Epithelial cell of esophagus (primary cell): Measurements from ENCODE around the gene ZGRF1.
A peak's percentile ranks its signal among the peaks of the same experiment; 100 is the strongest.

Experiments
- DNase-seq: peaks from one replicate; pipeline ENCODE4 v3.0.0; 2010; ENCODE audit warnings: low read depth
- H3K4me3 ChIP-seq: 2 replicates; pipeline ENCODE4 v1.5.1; 2011; ENCODE audit warnings: mild to moderate bottlenecking, low read length, control low read depth
- TF ChIP-seq, protein P1 (sequence below): IDR thresholded peaks from 2 replicates; pipeline ENCODE4 v1.5.1; 2011; ENCODE audit warnings: low read depth, mild to moderate bottlenecking, low read length, control low read depth, inconsistent platforms; ENCODE audit not compliant: insufficient read depth; ENCODE audit errors: missing control alignments

Gene ZGRF1, protein sequence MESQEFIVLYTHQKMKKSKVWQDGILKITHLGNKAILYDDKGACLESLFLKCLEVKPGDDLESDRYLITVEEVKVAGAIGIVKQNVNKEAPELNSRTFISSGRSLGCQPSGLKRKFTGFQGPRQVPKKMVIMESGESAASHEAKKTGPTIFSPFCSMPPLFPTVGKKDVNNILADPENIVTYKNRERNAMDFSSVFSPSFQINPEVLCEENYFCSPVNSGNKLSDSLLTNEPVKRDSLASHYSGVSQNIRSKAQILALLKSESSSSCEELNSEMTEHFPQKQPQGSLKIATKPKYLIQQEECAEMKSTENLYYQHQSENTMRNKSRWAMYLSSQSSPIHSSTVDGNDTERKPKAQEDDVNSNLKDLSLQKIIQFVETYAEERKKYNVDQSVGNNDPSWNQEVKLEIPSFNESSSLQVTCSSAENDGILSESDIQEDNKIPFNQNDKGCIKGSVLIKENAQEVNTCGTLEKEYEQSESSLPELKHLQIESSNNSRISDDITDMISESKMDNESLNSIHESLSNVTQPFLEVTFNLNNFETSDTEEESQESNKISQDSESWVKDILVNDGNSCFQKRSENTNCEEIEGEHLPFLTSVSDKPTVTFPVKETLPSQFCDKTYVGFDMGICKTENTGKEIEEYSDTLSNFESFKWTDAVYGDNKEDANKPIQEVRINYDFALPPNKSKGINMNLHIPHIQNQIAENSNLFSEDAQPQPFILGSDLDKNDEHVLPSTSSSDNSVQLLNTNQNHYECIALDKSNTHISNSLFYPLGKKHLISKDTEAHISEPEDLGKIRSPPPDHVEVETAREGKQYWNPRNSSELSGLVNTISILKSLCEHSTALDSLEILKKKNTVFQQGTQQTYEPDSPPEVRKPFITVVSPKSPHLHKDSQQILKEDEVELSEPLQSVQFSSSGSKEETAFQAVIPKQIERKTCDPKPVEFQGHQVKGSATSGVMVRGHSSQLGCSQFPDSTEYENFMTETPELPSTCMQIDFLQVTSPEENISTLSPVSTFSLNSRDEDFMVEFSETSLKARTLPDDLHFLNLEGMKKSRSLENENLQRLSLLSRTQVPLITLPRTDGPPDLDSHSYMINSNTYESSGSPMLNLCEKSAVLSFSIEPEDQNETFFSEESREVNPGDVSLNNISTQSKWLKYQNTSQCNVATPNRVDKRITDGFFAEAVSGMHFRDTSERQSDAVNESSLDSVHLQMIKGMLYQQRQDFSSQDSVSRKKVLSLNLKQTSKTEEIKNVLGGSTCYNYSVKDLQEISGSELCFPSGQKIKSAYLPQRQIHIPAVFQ (N-terminal part only)

DNA sequence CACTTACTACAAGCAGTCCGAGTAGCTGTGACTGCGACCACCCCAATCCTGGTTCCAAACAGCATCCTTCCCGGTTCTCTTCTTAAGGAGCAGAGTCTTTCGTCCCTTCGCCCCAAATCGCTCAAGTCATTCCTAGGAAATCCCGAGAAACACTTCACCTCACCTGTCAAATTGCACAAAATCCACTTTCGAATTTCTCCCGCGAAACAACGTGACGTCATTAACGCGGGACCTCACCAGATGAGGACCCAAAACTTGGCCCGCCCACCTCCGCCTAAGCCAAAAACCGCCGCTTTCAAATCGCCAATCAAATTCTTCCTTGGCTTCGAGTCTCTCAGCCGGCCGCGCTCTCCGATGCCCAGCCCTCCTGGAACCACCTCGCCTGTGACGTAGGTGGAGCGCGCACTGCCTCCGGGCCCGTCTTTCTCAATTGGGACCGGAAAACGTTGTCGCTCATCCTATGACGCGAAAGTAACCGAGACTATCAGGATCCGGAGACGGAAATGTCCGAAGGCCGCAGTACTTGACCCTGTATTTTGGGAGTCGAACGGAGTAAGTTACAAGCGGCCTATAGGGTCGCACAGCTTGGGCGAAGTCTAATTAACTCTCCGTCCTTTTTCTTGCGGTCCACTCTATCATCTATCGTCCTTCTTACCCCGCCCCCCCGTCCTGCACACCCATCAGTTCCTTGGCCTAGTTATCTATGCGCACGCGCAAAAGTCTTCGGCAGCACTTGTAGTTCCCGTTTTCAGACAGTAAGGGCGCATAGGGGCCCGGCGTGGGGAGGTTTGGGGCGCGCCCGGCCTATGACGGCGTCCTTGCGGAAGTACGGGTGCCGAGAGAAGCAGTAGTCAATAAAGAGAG is at the start of gene ZGRF1, which contains the start of gene LARP7:
TSS of gene ZGRF1 (minus strand) at position 222 of the 864 bp plus-strand sequence. CDS start 3,733 bp downstream, outside the sequence.
TSS of gene LARP7 (plus strand) at position 456 of the 864 bp plus-strand sequence. CDS start 7,527 bp downstream, outside the sequence.
- DNase-seq: peak; percentile 99
- H3K4me3 ChIP-seq: peak within 1 kb of the TSS; percentile 98

DNA sequence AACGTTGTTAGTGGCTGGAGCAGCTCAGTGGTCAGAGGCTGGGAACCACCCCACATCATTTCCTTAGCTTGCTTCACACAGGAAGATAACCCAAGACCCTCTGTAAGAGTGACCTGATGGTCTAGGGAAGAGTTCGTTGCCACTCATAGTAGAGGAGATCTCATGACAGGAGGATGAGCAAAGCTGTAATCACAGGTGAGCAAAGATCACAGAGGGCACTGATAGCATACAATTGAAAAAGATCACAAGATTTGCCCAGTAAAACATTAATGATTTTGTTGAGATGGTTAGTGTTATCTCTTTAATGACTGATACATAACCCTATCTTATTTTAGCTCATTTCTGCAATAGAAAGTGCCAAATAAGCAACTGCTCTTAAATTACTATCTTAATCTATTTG is 44.3 kb upstream of the ZGRF1 start:
- no peak overlapping the region for H3K4me3 ChIP-seq
- TF ChIP-seq, protein P1, sequence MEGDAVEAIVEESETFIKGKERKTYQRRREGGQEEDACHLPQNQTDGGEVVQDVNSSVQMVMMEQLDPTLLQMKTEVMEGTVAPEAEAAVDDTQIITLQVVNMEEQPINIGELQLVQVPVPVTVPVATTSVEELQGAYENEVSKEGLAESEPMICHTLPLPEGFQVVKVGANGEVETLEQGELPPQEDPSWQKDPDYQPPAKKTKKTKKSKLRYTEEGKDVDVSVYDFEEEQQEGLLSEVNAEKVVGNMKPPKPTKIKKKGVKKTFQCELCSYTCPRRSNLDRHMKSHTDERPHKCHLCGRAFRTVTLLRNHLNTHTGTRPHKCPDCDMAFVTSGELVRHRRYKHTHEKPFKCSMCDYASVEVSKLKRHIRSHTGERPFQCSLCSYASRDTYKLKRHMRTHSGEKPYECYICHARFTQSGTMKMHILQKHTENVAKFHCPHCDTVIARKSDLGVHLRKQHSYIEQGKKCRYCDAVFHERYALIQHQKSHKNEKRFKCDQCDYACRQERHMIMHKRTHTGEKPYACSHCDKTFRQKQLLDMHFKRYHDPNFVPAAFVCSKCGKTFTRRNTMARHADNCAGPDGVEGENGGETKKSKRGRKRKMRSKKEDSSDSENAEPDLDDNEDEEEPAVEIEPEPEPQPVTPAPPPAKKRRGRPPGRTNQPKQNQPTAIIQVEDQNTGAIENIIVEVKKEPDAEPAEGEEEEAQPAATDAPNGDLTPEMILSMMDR: no peak
- DNase-seq: no peak

More for the DNA sequence above, at the start of gene ZGRF1, which contains the start of gene LARP7:
- TF ChIP-seq, protein P1: peak; percentile 84

DNA sequence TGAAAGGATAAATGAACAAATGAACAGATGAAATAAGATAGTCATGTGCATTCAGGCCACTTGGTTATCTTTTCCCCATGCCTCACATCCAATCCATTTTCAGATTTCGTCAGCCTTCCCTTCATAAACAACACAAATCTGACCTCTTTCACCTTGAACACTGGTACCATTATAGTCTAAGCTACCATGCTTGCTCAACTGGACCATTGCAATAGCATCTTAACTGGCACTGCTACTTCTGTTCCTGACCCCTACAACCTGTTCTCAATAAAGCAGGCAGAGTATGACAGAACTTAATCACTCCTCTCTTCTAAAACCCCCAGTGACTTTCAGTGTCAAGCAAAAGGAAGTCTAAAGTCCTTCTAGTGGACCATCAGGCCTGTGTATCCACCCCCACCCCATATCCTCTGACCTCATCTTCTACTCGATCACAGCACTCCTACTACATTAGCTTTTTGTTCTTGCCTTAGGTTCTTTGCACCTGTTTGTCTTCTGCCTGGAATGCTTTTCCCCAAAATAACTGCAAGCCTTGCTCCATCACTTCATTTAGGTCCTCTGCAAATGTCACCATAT is 40.9 kb upstream of the ZGRF1 start:
- H3K4me3 ChIP-seq: no peak overlapping the region
- TF ChIP-seq, protein P1: no peak
- DNase-seq: no peak

DNA sequence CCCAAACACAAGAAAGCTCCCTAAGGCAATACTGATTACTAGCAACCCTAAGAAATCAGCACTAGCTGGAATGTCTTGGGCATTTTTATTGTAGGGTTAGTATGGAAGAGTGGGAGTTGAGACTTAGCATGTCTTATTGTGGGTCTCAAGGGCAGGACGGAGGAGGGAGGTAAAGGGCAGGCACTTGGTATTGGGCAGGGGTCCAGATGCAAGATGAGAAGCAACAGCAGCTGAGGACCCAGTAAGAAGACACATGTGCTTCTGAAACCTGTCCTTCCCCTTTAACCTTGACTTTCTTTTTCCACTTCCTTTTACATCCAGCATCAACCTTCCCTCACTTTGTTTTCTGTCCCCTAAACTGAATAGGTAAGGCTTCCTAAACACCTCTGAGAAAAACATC is 37.7 kb upstream of the ZGRF1 start:
- DNase-seq: no peak
- TF ChIP-seq, protein P1: no peak
- no peak overlapping the region for H3K4me3 ChIP-seq

DNA sequence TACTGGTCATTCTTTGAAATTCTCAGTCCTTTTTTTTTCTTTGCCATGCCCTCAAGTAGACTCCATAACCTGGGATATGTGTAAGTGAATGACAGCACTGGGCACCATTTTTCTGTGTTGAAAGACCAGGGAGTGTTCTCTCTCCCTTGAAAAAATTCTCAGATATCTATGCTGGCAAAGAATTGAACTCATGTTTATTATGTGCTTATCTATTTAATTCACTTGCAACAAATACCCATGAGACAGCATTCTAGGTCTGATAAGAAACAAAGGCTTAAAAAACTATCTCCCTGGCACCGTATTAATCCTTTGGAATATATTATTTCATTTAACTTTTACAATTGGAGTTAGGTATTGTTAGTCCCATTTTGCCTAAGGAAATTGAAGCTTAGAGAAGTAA is 37.0 kb upstream of the ZGRF1 start:
- TF ChIP-seq, protein P1: no peak
- no peak for DNase-seq
- no peak overlapping the region for H3K4me3 ChIP-seq
